CD4-positive, alpha-beta T cell treated with Interleukin-4 for 4 hours (primary cell): ENCODE data around the gene TOR1A.
A peak's percentile ranks its signal among the peaks of the same experiment; 100 is the strongest.

Source experiments
- DNase-seq: peaks from one replicate; pipeline ENCODE4 v3.0.0-alpha.2; 2020

TOR1A gene, protein sequence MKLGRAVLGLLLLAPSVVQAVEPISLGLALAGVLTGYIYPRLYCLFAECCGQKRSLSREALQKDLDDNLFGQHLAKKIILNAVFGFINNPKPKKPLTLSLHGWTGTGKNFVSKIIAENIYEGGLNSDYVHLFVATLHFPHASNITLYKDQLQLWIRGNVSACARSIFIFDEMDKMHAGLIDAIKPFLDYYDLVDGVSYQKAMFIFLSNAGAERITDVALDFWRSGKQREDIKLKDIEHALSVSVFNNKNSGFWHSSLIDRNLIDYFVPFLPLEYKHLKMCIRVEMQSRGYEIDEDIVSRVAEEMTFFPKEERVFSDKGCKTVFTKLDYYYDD

DNA sequence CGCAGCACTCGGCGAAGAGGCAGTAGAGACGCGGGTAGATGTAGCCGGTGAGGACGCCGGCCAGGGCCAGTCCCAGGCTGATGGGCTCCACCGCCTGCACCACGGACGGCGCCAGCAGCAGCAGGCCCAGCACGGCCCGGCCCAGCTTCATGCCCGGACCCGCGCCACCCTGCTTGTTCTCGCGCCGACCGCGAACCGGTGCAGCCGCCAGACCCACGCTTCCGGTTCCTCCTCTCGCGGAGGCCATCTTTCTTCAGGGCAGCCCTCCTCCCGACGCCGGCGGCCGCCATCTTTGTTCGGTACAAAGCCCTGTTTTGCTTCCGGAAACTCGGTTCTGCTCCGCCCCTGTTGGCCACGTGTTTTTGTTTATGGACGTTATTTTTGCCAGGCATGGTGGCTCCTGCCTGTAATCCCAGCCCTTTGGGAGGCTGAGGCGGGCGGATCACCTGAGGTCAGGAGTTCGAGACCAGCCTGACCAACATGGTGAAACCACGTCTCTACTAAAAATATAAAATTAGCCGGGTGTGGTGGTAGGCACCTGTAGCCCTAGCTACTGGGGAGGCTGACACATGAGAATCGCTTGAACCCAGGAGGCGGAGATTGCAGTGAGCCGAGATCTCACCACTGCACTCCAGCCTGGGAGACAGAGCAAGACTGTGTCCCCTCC, at the start of gene TOR1A:
TSS of gene TOR1A (minus strand) at position 202 of the 667 bp plus-strand sequence. CDS start at position 151, 51 bp downstream.
- DNase-seq = peak; percentile 91

DNA sequence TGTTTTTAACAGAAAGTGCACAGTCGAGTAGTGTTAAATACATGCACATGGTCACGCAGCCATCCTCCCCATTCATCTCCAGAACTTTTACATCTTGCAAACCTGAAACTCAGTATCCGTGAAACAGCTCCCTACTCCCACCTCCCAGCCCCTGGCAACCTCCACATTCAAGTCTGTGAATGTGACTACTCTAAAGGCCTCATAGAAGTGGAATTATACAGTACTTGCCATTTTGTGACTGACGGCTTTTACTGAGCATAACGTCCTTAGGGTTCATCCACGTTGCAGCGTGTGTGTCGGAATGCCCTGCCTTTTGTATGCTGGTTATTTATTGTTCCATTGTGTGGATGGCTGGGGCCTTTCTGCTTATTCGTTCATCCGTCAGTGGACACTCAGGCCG, 47.1 kb upstream of the TOR1A start:
- DNase-seq = no peak

DNA sequence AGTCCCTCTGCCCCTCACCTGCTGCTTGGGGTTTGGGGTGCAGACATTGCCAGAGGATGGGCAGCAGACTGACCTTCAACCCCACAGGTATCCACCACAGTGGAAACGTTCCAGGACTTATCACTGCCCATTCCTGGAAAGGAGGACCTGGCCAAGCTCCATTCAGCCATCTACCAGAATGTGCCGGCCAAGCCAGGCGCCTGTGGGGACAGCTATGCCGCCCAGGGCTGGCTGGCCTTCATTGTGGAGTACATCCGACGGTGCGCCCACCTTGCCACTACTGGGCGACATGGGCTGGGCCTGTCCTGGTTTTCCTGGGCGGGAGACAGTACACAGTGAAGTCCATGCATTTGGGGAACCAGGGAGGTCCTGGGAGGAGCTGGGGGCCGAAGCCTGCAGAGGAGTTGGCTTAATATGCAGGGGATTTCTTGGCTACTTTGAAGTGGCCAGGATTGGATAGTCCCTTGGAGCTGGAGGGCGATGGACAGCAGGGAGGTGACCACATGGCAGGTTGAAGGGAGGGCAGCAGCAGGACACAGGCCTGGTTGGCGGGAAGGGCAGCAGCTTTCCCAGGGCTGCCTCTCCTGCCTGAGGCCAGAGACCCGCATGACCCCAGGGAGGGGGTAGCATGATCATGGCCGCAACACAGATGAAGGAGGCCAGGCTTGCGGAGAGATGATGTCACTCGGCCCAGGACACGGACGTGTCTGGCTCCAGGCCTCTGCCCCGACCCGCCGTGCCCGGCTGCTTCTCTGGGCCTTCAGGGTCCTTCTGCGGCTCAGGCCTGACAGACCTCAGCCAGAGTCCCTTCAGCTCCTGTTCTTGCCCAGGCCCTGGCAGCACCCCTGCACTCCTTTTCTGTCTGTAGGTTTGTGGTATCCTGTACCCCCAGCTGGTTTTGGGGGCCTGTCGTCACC, 45.9 kb upstream of the TOR1A start:
- no peak for DNase-seq

DNA sequence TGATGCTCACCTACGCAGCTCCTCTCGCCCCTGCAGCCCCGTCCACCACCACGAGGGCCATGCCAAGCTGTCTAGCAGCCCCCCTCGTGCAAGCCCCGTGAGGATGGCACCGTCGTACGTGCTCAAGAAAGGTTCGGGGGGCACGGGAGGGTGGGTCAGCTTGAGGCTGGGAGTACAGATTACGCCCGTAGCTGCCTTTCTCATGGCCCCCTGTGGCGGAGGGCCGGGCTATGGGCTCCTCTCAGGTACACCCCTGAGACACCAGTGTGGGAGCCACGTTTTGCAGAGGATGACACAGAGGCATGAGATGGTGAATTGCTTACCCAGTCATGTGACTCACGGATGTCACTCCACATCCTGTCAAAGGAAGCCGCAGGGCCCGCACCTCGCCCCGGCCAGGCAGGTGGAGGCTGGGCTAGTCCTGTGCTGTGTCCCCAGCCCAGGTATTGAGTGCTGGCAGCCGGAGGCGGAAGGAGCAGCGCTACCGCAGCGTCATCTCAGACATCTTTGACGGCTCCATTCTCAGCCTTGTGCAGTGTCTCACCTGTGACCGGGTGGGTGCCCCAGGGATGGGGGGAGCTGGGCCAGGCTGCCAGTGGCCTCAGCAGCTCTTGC, 45.0 kb upstream of the TOR1A start:
- DNase-seq = peak; percentile 96

DNA sequence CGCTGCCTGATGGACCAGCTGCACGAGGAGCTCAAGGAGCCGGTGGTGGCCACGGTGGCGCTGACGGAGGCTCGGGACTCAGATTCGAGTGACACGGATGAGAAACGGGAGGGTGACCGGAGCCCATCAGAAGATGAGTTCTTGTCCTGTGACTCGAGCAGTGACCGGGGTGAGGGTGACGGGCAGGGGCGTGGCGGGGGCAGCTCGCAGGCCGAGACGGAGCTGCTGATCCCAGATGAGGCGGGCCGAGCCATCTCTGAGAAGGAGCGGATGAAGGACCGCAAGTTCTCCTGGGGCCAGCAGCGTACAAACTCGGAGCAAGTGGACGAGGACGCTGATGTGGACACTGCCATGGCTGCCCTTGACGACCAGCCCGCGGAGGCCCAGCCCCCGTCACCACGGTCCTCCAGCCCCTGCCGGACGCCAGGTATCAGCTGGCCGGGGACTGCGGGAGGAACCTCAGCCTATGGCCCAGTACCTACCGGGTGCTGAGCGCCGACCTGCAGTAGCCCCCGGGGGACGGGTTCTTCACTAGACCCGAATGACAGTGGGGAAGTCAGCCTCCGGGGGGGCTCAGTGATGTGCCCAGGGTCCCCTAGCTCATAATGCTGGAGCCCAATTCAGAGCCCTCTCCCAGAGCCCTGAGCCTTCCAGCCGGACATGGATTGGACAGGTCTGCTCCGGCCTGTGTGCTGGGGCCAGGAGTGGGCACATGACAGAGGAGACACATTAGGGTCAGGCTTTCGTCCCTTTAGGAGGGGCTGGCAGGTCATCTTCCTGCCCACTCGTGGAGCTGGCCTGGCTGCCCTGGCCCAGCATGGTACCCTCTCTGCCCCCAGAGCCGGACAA, 44.3 kb upstream of the TOR1A start:
- no peak for DNase-seq

DNA sequence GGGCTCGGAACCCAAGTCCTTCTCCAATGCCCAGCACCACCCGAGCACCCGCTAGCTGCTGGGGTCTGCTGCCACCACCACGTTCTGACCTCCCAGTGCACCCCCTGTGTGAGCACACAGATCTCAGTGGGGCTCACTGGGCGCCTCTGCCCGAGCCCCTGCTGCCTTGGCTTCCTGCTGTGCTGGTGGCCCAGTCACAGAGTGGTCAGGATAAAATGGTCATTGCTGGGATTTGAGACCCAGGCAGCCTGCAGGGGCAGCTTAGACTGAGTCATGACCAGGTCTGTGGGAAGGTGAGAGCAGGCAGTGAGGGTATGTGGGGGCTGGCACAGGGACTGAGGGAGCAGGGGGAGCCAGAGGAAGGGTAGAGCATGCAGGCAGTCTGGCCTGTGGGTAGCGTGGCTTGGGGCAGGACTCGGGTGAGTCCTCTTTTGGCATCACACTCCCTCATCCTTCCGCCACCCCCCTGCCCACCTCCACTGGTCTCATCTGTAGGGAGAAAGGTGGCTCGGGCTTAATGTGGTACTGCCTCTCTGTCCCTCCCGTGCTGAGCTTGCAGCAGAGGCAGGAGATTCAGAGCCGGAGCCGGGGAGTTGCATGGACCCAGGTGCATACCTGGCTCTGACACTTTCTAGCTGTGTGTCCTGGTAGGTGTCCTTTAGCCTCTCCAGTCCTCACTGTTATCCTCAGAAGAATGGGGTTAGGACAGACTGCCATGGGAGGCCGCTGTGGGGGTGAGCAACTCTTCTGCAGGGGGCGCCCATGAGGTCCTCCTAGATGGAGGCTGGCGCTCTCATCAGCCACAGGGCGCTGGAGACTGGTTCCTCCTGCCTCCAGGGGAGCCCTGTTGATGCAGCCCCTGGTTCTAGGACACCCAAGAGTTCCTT, 43.4 kb upstream of the TOR1A start:
- DNase-seq = no peak

DNA sequence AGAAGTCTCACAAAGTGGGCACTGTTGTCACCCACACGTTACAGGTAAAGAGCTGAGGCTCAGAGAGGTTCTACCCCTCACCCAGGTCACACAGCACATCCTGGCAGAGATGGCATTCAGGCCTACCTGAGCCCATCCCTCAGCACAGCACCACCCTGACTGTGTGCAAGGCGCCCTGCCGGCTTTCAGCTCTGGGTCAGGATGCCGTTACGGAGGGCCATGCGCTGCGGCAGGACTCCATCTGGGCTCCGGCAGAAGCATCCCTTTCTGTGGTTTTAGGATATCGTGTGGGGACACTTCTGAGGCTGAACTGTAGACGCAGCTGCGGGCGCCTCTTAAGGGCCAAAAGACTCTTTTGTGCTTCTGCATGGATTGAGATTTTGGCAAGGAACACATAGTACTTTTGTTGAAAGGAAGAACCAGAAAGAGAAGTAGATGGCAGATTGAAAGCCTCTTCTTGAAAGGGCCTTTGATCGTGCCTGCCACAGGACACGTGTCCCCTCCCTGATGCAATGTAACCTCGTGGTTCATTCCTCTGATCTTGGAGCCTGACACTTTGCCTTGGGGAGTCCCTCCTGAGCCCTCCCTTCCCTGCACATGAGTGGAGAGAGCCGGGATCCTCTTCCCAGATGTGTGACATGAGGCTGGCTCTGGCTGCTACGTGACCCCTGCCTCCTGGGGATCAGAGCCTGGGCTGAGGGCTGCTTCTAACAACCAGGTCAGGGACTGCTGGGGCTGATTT, 42.6 kb upstream of the TOR1A start:
- peak; percentile 57 for DNase-seq

DNA sequence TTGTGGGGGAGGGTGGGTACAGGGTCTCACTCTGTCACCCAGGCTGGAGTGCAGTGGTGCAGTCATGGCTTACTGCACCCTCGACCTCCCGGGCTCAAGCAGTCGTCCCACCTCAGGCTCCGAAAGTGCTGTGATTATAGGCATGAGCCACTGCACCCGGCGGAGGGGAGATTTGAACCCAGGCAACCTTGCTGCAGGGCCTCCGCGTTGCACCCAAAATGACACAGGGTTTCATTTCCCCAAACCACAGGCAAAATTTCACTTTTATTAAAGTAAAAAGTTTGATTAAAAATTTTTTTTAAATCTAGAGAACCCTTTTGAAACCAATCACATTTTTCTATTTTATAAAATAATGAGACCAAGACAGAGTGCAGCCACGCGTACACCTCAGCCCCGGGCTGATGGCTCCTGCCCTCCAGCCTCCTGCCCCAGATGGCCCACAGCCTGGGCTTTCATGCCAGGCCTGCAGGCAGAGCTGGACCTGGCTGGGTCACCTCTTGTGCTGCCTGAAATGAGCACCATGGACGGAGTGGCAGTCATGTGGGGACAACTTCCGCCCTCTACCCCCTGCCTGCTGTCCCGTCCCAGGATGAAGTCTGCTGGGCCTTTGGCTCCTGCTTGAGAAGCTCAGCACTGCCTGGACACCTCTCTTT, 41.9 kb upstream of the TOR1A start:
- DNase-seq = no peak

DNA sequence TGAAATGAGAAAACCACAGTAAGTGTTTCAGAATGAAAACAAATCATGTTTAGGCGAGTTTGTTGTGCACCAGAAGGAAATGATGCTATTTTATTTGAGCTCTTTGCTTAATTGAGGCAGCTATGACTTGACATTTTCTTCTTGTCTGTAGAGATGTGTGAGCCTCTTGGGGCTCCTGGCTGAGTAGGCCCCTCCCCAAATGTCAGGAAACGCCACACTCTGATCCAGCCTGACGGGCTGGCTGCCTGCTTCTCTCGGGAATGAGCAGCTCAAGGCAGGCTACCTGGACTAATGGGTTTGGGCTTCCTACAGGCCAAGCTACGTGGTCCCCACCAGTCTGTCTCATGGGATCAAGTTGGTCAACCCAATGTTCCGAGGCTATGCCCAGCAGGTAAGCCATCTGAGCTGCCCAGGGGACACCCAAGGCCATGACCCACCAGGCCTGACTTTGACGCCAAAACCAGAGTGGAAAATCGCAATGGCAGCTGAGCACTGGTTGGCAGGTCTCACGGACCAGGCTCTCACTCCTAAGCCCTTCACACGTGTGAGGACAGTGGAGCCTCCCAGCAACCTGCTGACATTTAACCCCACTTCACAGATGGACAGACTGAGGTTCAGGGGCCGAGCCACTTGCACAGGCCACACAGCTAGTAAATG, 41.2 kb upstream of the TOR1A start:
- peak; percentile 18 for DNase-seq

DNA sequence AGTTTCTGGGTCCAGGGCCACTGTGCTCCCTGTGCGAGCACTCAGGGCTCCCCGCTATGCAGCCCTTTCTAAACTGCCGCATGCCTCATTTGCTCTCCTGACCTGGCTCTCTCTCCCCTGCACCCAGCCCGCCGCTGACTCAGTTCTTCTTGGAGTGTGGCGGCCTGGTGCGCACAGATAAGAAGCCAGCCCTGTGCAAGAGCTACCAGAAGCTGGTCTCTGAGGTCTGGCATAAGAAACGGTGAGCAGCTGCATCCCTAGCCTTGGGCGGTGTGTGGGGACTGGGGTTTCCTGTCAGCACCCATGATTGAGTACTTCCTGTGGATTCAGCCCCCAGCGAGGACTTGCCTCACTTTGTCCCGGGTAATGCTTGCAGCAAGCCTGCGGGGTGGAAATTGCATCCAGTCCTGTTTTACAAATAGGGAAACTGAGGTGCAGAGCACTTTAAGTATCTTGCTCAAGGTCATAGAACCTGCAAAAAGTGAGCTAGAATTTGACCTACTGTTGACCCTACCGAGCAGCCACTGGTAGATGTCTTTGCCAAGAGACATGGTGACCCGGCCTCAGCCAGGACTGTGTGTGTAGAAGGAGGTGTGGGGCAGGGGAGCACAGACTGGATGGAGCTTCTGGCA, 39.2 kb upstream of the TOR1A start:
- DNase-seq = peak; percentile 77

DNA sequence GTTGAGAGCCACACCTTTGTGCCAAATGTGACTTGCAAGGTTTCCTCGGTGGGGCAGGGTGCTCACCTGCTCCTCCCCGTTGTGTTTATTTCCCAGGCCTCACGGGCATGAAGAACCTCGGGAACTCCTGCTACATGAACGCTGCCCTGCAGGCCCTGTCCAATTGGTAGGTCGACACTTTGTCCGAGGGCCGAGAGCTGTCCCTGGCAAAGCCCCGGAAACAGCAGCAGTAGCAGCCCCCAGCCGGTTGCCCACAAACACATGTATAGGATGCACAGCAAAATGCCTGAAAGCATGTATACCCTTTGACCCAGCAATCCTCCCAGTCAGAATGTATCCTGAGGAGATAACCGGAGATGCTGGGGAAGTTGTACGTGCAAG, 37.5 kb upstream of the TOR1A start:
- no peak for DNase-seq

DNA sequence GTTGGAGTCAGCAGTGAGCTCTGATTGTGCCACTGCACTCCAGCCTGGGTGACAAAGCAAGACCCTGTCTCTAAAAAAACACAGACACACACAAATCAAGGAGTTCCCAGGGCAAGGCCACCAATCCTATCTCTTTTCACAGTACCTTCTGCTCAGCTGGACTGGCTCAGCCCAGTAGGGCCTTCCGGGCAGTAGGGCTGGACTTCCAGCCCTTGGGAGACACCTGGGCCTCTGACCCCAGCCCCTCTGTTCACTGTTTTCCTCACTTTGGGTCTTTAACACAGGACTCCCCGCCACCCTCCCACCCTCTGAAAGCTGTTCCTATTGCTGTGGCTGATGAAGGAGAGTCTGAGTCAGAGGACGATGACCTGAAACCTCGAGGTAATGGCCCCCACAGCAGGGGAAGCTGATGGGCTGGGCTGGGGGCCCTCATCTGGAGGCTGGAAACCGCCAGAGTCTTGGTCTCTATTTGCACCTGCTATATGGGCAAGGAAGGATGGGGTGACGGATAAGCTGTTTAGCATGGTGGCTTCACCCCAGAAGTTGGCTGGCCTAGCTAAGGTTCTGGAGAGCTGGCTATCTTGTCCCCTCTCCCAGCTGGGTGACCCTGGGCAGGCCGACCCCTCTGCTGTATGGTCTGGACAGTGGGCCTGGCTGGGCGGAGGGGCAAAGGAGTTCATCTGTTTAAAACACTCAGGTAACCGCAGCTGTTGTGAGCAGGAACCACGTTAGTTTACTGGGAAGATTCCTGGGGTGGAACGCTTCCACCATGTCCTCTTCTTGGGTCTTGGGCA, 36.9 kb upstream of the TOR1A start:
- DNase-seq = no peak

DNA sequence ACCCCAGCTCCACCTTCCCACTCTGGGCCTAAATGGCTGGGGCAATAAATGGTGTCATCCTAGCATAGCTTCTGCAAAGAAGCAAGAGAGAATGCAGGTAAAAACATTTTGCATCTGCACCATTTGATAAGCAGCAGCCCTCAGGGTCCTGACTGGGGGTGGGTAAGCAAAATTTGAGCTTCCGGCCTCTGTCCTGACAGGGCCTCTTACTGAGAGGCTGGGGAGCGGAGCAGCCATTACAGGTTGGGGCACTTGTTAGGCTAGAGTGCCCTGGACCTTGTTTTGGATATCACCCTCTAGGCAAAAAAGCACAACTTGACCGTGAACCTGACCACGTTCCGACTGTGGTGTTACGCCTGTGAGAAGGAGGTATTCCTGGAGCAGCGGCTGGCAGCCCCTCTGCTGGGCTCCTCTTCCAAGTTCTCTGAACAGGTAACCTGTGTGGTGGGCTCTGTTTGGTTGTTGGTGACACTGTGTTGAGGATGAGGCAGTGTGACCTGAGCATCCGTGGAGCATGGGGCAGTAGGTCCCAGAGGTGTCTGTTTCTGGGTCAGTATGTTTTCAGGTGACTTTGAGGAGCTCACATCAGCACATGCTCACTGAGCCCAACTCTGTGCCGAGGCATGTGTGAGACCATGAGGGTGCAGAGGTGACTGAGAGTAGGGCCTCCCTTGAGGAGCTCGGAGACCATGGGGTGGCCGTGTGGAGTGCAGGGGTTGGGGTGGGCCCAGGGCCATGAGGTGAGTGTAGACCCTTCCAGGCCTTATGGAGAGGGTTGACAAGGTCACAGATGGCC, 34.4 kb upstream of the TOR1A start:
- DNase-seq = no peak

DNA sequence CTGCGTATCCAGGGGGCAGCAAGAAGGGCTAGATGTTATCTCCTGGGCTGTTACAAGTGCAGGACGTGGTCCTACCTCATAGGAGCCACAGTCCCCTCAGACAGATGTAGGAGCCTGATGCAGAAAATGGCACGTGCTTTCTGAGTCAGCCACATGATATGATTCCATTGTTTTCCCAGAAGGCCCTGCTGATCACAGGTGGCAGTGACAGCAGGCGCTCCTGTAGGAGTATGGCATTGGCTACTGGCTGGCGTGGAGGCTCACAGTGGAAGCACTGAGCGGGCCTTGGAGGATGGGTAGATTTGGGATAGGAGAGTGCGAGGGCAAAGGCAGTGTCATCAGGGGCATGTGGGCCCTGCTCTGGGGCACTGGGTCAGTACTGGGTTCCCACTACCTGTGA, 33.3 kb upstream of the TOR1A start:
- DNase-seq = no peak

DNA sequence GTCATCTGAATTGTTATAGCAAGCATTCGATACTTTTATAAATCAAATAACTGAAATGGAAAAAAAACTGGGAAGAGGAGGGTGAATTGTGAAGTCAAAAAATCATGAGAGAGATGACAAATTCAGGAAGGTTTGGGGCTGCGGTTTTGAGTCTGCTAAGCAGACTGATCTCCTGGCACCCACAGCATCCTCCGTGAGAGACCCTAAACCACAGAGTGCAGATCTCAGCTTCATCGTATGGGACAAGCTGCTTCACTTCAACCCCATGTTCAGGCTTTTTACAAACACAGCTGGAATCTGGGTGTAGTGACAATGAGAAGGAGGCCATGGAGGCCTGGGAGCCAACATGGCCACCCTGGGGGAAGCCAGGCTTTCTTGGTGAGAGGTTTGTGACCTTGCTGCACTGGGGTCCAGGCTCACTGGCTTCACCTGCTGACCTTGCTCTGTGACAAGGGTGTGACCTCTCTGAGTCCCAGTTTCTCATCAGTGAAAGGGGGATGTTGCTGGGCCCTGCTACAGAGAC, 30.7 kb upstream of the TOR1A start:
- peak; percentile 30 for DNase-seq

DNA sequence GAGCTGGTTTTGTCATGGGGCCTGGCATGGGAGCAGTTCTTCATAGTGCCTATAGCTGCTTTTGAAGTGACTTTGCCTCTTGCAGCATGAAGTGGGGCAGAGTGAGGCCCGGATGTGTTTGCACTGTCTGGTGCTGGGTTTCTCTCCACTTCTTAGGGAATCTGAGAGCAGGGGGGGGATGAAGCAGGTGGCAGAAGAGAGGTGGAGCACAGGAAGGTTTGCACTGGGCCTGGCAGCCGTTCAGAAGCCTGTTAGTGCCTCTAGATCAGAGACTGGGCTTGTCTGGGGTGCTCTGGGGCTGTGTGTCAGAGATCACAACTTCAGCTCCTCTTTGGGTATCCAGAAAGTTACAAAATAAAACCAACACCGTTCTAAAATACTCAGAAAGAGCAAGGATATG, 29.7 kb upstream of the TOR1A start:
- DNase-seq = no peak

DNA sequence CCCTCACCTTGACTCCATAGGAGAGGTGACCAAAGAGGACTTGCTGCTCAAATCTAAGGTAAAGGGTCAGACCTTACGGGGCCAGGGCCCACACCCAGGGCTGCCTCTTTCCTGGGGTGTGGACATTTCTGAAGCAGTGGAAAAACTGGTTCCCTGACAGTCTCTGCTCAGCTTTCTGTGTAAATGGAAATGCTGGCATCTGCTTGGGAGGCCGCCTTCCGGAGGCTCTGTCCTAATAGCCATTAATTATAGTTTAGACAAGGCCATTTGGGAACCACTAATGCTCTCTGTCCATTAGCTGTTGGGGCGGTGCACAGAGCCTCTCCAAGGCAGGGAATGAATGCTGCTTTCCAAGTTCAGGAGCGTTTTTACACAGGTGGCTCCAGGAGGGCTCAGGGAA, 28.6 kb upstream of the TOR1A start:
- no peak for DNase-seq
